Liver (tissue), 9 donors: ENCODE results near the gene ASAP2. TPM values are rescaled to one million over a fixed set of nuclear protein-coding genes. Genes with fewer than 3 reads are reported as not detected.

ENCODE experiments used
- DNase-seq: peaks from one replicate; pipeline ENCODE4 v3.0.0-alpha.2; 2017; ENCODE audit warnings: low spot score
- H3K27ac ChIP-seq, 2 donors: one replicate each; pipeline ENCODE4 v1.7.0; 2013; ENCODE audit warnings: inconsistent platforms in 2 of 2, low read length in 2 of 2, control low read depth in 1 of 2, low read depth in 1 of 2, mild to moderate bottlenecking in 1 of 2
- H3K27me3 ChIP-seq, 4 donors: one replicate each; pipeline versions ENCODE4 v1.6.1 to v1.7.0; 2013; ENCODE audit warnings: low read length in 3 of 4, inconsistent platforms in 1 of 4, mild to moderate bottlenecking in 1 of 4, moderate library complexity in 1 of 4; ENCODE audit not compliant: control insufficient read depth in 4 of 4, insufficient read depth in 4 of 4
- H3K36me3 ChIP-seq, 4 donors: one replicate each; pipeline versions ENCODE4 v1.6.1 to v1.7.0; 2013; ENCODE audit warnings: low read length in 3 of 4, mild to moderate bottlenecking in 3 of 4, low read depth in 1 of 4, moderate library complexity in 1 of 4; ENCODE audit not compliant: control insufficient read depth in 4 of 4, insufficient read depth in 3 of 4
- H3K4me1 ChIP-seq, 4 donors: one replicate each; pipeline versions ENCODE4 v1.6.1 to v1.7.0; 2013; ENCODE audit warnings: low read length in 3 of 4, mild to moderate bottlenecking in 3 of 4, moderate library complexity in 1 of 4; ENCODE audit not compliant: control insufficient read depth in 4 of 4, insufficient read depth in 4 of 4
- H3K4me3 ChIP-seq, 3 donors: one replicate each; pipeline versions ENCODE4 v1.6.1 to v1.7.0; 2013; ENCODE audit warnings: low read length in 3 of 3, control low read depth in 1 of 3, low read depth in 1 of 3, mild to moderate bottlenecking in 1 of 3
- H3K9ac ChIP-seq, 2 donors: one replicate each; pipeline ENCODE4 v1.7.0; 2013; ENCODE audit warnings: low read length in 2 of 2, mild to moderate bottlenecking in 2 of 2, moderate library complexity in 2 of 2, control low read depth in 1 of 2, low read depth in 1 of 2
- H3K9me3 ChIP-seq, 4 donors: one replicate each; pipeline versions ENCODE4 v1.6.1 to v1.7.0; 2013; ENCODE audit warnings: low read length in 3 of 4; ENCODE audit not compliant: control insufficient read depth in 4 of 4
- EGR1 ChIP-seq, 2 donors: IDR thresholded peaks; 2 replicates each; pipeline ENCODE4 v1.6.1; 2016 to 2018; ENCODE audit warnings: antibody characterized with exemption in 2 of 2, low read depth in 2 of 2
- FOXA1 ChIP-seq: IDR thresholded peaks from 2 replicates; pipeline ENCODE4 v1.6.1; 2016; ENCODE audit warnings: antibody characterized with exemption
- FOXA2 ChIP-seq: IDR thresholded peaks from 2 replicates; pipeline ENCODE4 v1.6.1; 2016; ENCODE audit warnings: antibody characterized with exemption
- GABPA ChIP-seq, 2 donors: IDR thresholded peaks in 1 of 2; conservative IDR thresholded peaks in 1 of 2; 2 replicates each; pipeline ENCODE4 v1.6.1; 2016; ENCODE audit warnings: antibody characterized with exemption in 2 of 2, mild to moderate bottlenecking in 1 of 2, moderate library complexity in 1 of 2
- HNF4A ChIP-seq, 2 donors: conservative IDR thresholded peaks; 2 replicates each; pipeline ENCODE4 v1.6.1; 2016; ENCODE audit warnings: antibody characterized with exemption in 2 of 2, mild to moderate bottlenecking in 2 of 2
- HNF4G ChIP-seq: IDR thresholded peaks from 2 replicates; pipeline ENCODE4 v1.6.1; 2016; ENCODE audit warnings: antibody characterized with exemption
- JUND ChIP-seq, 2 donors: IDR thresholded peaks; 2 replicates each; pipeline ENCODE4 v1.6.1; 2016; ENCODE audit warnings: antibody characterized with exemption in 2 of 2
- NR2F2 ChIP-seq: IDR thresholded peaks from 2 replicates; pipeline ENCODE4 v1.6.1; 2016; ENCODE audit warnings: antibody characterized with exemption
- RAD21 ChIP-seq, 2 donors: IDR thresholded peaks; 2 replicates each; pipeline ENCODE4 v1.6.1; 2016; ENCODE audit warnings: antibody characterized with exemption in 2 of 2, mild to moderate bottlenecking in 2 of 2
- RXRA ChIP-seq, 2 donors: IDR thresholded peaks; 2 replicates each; pipeline ENCODE4 v1.6.1; 2017 to 2018; ENCODE audit warnings: antibody characterized with exemption in 2 of 2, mild to moderate bottlenecking in 1 of 2
- SP1 ChIP-seq: IDR thresholded peaks from 2 replicates; pipeline ENCODE4 v1.6.1; 2018; ENCODE audit warnings: antibody characterized with exemption, mild to moderate bottlenecking
- TAF1 ChIP-seq: conservative IDR thresholded peaks from 2 replicates; pipeline ENCODE4 v1.6.1; 2016; ENCODE audit warnings: antibody characterized with exemption, mild to moderate bottlenecking
- YY1 ChIP-seq: IDR thresholded peaks from 2 replicates; pipeline ENCODE4 v1.6.1; 2016; ENCODE audit warnings: antibody characterized with exemption, mild to moderate bottlenecking
- WGBS: extraction: QIAGEN DNeasy Blood & Tissue Kit; methylation state at CpG from one replicate; pipeline ENCODE4 v1.1.7; 2013; 5-methylcytosine and 5-hydroxymethylcytosine counted together
- polyA plus RNA-seq, 2 donors: library from polyadenylated mRNA; stranded (reverse) in 1 of 2; unstranded in 1 of 2; fragments of 200-250 nt in 1 of 2; fragments of >200 nt in 1 of 2; fragmentation: Nextera tagmentation in 1 of 2; extraction: Ambion mirVana in 1 of 2; gene quantifications; one replicate each; pipeline versions ENCODE4 v1.2.1 to v1.2.3, GENCODE V29; 2013 to 2015
- total RNA-seq, 2 donors: library from RNA; depleted of rRNA; stranded (reverse); fragments of >200 nt; gene quantifications; one replicate each; pipeline ENCODE4 v1.2.3, GENCODE V29; 2014
- TF ChIP-seq, protein P1 (sequence below): IDR thresholded peaks from 2 replicates; pipeline ENCODE4 v1.6.1; 2016; ENCODE audit warnings: antibody characterized with exemption
- TF ChIP-seq, protein P2 (sequence below): IDR thresholded peaks from 2 replicates; pipeline ENCODE4 v1.6.1; 2016; ENCODE audit warnings: antibody characterized with exemption
- TF ChIP-seq, protein P3 (sequence below): IDR thresholded peaks from 2 replicates; pipeline ENCODE4 v1.6.1; 2016; ENCODE audit warnings: antibody characterized with exemption, mild to moderate bottlenecking
- TF ChIP-seq, protein P4 (sequence below): fragments of 150-350 bp; IDR thresholded peaks from 2 replicates; pipeline ENCODE4 v1.5.1; 2017; ENCODE audit warnings: improper control_type of control experiment, low read depth, low read length; ENCODE audit not compliant: missing input control
- TF ChIP-seq, protein P5 (sequence below): IDR thresholded peaks from 2 replicates; pipeline ENCODE4 v1.6.1; 2016; ENCODE audit warnings: antibody characterized with exemption
- donor health status: healthy.
- donor health status: healthy.
- donor health status: healthy.
- donor health status: healthy.
- donor health status: healthy.

ASAP2 gene
- total and polyA plus RNA-seq, 4 donors, result 0.36 to 5.9 (median 2.6) TPM

DNA sequence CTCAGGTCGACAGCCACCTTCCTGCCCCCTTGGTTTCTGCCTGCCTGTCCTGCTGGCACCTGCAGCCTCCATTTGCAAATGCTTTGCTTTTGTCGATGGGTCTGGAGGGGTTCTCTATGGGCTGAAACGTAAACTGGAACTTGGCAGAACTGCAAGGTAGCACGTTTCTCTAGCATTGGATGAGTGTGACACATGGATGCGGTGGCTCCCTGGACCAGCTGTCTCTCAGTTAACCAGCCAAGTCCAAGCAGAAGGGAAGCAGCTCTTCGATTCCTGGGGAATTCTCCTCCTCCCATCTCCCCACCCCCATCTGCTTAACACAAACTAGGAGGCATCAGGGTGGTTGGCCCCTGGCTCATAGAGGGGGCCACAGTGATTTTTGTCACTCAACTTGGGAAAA, 159.4 kb downstream of the ASAP2 start:
- Histone ChIP-seq H3K4me1 (no peaks in the 10 kb centered on the region), H3K27me3 (no peaks in the 10 kb centered on the region), H3K9ac (no peak overlapping the region), H3K27ac (no peak overlapping the region), H3K9me3 (no peaks in the 10 kb centered on the region), H3K36me3 (no peaks in the 10 kb centered on the region), H3K4me3 (no peak overlapping the region)
- WGBS, result 92% methylated on average over 6 of the region's 6 CpGs
- DNase-seq, result no peak
- TF ChIP-seq, protein P1, sequence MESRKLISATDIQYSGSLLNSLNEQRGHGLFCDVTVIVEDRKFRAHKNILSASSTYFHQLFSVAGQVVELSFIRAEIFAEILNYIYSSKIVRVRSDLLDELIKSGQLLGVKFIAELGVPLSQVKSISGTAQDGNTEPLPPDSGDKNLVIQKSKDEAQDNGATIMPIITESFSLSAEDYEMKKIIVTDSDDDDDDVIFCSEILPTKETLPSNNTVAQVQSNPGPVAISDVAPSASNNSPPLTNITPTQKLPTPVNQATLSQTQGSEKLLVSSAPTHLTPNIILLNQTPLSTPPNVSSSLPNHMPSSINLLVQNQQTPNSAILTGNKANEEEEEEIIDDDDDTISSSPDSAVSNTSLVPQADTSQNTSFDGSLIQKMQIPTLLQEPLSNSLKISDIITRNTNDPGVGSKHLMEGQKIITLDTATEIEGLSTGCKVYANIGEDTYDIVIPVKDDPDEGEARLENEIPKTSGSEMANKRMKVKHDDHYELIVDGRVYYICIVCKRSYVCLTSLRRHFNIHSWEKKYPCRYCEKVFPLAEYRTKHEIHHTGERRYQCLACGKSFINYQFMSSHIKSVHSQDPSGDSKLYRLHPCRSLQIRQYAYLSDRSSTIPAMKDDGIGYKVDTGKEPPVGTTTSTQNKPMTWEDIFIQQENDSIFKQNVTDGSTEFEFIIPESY, result no peak
- TF ChIP-seq FOXA2 (no peak), YY1 (no peak), FOXA1 (no peak), GABPA (IDR thresholded peaks at IDR 0.05 in 1 of 2, conservative IDR thresholded peaks at IDR 0.05 in 1 of 2) (no peak), TAF1 (no peak), RAD21 (IDR thresholded peaks at IDR 0.05) (no peak), HNF4A (conservative IDR thresholded peaks at IDR 0.05) (no peak), HNF4G (no peak), NR2F2 (no peak), JUND (IDR thresholded peaks at IDR 0.05) (no peak), SP1 (no peak), EGR1 (IDR thresholded peaks at IDR 0.05; ENCODE audit: low read depth in 2 of 2) (no peak), RXRA (IDR thresholded peaks at IDR 0.05) (no peak)
- TF ChIP-seq, protein P2, sequence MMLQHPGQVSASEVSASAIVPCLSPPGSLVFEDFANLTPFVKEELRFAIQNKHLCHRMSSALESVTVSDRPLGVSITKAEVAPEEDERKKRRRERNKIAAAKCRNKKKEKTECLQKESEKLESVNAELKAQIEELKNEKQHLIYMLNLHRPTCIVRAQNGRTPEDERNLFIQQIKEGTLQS, result no peak
- TF ChIP-seq, protein P3, sequence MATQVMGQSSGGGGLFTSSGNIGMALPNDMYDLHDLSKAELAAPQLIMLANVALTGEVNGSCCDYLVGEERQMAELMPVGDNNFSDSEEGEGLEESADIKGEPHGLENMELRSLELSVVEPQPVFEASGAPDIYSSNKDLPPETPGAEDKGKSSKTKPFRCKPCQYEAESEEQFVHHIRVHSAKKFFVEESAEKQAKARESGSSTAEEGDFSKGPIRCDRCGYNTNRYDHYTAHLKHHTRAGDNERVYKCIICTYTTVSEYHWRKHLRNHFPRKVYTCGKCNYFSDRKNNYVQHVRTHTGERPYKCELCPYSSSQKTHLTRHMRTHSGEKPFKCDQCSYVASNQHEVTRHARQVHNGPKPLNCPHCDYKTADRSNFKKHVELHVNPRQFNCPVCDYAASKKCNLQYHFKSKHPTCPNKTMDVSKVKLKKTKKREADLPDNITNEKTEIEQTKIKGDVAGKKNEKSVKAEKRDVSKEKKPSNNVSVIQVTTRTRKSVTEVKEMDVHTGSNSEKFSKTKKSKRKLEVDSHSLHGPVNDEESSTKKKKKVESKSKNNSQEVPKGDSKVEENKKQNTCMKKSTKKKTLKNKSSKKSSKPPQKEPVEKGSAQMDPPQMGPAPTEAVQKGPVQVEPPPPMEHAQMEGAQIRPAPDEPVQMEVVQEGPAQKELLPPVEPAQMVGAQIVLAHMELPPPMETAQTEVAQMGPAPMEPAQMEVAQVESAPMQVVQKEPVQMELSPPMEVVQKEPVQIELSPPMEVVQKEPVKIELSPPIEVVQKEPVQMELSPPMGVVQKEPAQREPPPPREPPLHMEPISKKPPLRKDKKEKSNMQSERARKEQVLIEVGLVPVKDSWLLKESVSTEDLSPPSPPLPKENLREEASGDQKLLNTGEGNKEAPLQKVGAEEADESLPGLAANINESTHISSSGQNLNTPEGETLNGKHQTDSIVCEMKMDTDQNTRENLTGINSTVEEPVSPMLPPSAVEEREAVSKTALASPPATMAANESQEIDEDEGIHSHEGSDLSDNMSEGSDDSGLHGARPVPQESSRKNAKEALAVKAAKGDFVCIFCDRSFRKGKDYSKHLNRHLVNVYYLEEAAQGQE, result no peak
- TF ChIP-seq, protein P4, sequence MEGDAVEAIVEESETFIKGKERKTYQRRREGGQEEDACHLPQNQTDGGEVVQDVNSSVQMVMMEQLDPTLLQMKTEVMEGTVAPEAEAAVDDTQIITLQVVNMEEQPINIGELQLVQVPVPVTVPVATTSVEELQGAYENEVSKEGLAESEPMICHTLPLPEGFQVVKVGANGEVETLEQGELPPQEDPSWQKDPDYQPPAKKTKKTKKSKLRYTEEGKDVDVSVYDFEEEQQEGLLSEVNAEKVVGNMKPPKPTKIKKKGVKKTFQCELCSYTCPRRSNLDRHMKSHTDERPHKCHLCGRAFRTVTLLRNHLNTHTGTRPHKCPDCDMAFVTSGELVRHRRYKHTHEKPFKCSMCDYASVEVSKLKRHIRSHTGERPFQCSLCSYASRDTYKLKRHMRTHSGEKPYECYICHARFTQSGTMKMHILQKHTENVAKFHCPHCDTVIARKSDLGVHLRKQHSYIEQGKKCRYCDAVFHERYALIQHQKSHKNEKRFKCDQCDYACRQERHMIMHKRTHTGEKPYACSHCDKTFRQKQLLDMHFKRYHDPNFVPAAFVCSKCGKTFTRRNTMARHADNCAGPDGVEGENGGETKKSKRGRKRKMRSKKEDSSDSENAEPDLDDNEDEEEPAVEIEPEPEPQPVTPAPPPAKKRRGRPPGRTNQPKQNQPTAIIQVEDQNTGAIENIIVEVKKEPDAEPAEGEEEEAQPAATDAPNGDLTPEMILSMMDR, result no peak
- TF ChIP-seq, protein P5, sequence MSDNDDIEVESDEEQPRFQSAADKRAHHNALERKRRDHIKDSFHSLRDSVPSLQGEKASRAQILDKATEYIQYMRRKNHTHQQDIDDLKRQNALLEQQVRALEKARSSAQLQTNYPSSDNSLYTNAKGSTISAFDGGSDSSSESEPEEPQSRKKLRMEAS, result no peak
